CMK (cell line): Measurements from ENCODE around the gene RBM47.
"Not testable (repeated sequence)": the region's sequence is repeated elsewhere in the genome, so short reads cannot be mapped to it uniquely, and the experiment has no call there.

Experiments
- DNase-seq: peaks from one replicate; pipeline ENCODE4 v3.0.0-alpha.2; 2010; ENCODE audit warnings: low read depth

RBM47 gene

DNA sequence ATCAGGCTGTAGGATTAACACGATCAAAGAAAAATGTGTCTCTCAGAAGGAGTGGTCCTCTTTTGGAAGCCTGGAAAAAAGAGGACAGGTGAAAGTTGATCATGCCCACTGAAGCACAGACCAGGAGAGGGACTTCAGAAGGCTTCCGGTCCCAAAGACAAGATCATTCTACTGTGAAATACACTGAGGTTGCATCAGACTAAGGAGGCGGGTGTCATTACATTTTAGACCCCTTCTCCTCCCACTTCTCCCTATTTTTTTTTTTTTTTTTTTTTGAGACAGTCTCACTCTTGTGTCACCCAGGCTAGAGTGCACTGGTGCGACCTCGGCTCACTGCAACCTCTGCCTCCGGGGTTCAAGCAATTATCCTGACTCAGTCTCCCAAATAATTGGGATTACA lies 67.5 kb downstream of the RBM47 start:
- no peak for DNase-seq

DNA sequence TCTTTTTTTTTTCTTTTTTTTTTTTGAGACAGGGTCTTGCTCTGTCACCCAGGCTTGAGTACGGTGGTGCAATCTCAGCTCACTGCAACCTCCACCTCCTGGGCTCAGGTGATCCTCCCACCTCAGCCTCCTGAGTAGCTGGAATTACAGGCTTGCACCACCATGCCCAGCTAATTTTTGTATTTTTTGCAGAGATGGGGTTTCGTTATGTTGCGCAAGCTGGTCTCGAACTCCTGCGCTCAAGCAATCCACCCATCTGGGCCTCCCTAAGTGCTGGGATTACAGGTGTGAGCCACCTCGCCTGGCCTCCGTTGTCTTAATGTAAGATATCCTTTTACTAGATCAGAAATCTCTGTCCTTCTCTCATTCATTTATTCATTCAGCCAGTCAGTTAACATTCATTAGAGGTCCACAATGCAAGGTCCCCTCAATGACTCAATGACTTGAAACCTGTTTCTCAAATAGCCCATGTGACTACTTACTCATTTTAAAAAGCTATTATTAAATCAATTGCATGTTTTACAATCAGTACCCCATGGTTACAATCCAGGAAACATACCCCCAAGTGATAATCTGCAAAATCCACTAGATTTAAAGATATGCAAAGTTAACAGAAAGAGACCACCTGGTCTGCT lies 68.0 kb downstream of the RBM47 start:
- not testable (repeated sequence) for DNase-seq

DNA sequence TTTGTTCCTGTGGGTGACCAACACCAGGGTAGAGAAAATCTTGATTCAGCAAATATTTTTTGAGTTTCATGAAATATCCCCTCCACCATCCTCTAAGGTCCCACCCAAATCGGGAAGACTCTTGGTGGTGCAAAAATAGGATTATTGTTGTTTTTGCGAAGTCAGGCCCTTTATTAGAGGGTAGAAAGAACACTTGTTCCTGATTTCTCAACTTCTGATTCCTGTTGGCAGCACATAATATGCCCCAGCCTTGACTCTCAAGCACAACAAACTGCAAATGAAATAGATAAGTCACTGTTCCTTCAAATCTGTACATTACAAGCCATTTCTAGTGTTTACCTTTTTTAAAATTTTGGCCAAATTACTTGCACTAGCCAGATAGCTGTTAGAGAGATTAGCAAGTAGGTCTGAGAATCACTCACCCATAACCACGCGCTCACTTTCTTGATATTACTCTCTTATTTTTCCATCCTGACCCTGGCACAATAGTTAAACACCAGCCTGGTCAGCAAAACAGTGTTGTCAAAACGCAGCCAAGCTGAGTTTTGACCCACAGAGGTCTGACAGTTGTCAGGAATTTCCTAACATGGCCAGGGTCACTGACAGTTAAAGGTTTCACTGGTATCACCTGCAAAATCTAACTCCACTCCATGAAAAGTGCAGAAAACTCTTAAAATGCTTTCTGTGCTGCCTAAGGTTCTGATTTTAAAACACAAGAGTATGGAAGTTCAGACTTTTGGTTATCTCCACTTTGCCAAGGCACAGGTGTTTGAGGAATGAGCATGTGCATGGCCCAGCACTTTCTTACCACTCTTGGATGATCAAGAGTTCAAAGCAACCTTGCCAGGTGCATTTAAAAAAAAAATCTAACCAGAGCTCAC lies 69.8 kb downstream of the RBM47 start:
- DNase-seq = no peak

DNA sequence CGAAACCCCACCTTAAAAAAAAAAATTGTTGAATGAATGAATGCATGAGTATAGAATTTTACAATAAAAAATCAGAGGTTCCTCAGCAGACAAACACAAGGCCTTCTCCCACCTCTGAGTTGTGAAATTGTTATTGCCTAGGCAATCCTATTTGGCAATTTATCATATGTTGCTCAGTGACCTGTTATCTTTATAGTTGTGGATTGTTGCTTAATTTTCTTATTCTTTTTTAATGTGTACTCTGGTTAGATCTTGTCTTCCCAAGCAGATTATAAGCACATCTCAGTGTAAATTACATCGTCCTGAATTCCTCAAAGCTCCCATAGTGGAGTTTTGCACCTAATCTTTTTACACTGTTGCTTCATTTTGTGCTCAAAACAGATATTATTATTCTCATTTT lies 71.9 kb downstream of the RBM47 start:
- no peak for DNase-seq

DNA sequence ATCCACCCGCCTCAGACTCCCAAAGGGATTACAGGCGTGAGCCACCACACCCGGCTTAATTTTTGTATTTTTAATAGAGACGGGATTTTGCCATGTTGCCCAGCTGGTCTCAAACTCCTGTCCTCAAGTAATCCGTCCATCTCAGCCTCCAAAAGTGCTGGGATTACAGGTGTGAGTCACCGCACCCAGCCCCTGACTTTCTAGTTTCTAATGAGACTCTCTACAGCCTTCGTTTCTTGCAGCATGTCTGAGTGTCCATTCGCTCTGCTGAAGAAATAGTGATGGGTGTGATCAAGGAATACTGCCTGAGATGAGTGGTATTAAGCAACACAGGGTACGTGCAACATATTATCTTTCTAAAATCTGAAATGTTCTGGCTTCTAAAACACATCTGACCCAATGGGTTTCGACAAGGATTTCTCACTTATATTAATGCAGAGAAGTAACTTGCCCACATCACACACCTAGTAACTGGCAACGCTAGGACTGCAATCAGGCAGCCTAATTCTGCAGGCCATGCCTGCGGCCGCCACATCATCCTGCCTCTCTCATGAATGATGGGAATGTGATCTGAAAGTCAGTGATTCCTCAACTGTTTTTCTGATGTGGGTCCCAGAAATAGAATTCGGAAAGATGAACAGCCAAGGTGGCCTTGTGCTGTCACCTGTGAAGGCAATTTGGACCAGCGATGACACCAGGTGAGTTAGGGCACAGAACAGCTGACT lies 74.3 kb downstream of the RBM47 start:
- DNase-seq = no peak

DNA sequence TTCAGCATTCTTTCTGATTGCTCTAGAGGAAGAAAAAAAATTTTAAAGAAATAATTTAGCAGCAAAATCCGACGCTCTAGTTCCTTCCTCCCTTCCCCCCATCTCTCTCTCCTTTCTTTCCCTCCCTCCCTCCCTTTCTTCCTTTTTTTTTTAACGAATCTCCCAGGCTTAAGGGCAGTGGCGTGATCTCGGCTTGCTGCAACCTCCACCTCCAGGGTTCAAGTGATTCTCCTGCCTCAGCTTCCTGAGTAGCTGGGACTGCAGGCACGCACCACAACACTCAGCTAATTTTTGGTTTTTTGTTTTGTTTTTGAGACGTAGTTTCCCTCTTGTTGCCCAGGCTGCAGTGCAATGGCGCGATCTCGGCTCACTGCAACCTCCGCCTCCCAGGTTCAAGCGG lies 75.0 kb downstream of the RBM47 start:
- DNase-seq = not testable (repeated sequence)

DNA sequence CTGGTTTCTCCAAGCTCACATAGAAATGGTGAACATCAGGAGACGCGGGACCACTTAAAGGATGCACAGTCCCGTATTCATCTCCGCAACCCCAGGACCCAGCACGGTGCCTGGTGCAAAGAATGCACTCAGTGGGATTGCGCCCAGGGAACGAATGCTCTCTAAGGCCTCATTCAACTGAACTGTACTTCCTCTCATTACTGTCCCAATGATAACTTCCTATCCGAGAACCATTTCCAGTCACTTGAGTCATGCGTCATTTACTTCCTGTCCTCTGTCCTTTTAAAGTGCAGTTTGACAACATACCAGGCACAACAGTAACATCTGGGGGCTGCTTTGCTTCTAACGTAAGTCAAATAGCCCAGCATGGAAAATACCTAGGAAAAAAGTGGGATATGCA lies 75.7 kb downstream of the RBM47 start:
- DNase-seq = no peak

DNA sequence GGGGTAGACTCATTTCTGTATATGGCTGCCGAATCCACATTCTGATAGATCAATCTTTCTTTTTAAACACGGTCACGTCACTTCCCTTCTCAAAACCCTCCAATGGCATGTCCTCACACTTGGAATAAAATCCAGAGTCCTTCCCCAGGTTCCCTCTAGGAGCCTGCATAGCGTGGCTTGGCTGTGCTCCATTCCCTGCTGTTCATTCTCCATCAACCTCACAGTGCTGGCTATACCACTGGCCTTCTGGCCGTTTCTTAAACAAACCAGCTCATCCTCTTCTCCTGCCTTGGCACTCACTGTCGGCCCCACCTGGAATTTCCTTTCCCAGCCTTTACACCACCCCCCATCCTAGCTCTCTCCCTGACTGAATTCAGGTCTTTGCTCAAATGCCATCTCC lies 77.1 kb downstream of the RBM47 start:
- DNase-seq = no peak

DNA sequence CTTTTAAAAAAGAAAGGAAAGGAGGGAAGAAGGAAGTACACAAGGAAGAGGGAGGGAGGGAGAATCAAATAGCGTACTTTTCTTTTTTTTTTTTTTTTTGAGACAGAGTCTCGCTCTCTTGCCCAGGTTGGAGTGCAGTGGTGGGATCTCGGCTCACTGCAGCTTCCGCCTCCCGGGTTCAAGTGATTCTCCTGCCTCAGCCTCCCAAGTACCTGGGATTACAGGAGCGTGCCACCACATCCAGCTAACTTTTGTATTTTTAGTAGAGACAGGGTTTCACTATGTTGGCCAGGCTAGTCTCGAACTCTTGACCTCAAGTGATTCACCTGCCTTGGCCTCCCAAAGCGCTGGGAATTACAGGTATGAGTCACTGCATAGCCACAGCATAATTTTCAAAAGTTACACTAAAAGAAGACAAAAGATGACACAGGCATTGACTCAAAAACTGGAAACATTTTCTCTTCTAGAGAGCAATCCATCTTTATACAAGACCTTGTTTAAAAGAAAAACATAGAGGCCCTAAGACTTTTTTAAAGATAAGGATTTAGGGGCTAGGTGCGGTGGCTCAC lies 78.0 kb downstream of the RBM47 start:
- DNase-seq = not testable (repeated sequence)

DNA sequence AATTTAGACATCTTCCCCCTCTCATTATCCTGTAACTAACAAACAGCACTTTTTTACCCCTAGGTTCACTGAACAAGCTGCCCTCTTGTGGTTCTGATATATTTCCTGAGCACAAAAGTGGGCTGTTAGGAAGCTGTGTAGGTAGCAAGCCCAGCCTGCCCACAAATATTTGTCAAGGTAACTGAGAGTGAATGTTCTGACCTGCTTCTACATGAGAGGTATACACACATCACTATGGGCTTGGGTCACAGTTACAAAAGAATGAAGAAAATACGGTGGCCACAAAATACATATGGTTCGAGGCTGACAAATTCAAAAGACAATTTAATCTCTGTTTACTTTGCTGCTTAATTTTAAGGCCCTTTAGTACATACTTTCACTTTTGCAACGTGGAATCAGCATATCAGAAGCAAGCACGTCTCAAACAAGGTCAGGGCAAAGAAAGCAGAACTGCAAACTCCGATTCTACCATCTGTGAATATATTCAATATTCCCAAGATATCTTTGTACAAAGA lies 78.7 kb downstream of the RBM47 start:
- no peak for DNase-seq

DNA sequence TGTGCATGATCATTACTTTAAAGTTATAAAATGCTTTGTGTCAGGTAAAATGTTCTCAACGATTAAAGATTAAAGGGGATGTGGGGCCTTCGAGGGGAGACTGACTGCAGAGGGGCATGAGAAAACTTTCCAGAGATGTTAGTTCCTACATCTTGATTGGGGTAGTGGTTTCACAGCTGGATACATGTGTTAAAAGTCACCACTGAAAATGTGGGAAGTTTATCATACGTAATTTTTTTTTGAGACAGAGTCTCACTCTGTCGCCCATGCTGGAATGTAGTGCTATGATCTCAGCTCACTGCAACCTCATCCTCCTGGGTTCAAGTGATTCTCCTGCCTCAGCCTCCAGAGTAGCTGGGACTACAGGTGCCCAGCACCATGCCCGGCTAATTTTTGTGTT lies 79.5 kb downstream of the RBM47 start:
- no peak for DNase-seq

DNA sequence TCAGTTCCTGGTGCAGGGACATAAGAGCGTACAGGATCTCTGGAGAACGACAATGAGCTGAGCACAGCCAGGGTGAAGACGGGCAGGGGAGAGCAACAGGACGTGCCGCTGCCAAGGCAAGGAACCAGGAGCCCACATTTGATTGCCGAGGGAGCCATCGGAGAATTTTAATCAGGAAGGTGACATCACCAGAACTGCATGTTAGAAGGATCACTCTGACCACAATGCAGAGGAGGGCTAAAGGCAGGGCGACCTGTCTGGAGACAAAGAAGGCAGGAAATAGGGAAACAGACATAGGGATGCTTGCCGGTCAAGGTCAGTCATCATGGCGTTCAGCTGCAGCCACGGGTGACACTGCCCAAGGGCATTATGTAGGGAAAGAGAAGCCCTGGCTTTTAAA lies 81.4 kb downstream of the RBM47 start:
- DNase-seq = no peak

DNA sequence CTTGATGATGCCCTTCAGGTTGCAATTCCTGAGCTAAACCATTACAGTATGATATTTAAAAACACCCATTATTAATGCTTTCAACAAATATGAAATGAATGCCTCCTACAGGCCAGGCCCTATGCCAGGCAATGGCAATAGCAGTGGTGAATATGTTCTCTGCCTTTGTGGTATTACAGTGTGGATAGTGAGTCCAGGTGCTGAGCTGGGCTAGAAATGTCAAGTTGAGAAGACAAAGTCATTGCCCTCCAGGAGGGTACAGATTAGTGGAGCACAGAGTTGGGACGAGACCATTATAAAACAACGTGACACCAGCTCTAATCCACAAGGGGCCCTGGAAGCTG lies 81.9 kb downstream of the RBM47 start:
- no peak for DNase-seq

DNA sequence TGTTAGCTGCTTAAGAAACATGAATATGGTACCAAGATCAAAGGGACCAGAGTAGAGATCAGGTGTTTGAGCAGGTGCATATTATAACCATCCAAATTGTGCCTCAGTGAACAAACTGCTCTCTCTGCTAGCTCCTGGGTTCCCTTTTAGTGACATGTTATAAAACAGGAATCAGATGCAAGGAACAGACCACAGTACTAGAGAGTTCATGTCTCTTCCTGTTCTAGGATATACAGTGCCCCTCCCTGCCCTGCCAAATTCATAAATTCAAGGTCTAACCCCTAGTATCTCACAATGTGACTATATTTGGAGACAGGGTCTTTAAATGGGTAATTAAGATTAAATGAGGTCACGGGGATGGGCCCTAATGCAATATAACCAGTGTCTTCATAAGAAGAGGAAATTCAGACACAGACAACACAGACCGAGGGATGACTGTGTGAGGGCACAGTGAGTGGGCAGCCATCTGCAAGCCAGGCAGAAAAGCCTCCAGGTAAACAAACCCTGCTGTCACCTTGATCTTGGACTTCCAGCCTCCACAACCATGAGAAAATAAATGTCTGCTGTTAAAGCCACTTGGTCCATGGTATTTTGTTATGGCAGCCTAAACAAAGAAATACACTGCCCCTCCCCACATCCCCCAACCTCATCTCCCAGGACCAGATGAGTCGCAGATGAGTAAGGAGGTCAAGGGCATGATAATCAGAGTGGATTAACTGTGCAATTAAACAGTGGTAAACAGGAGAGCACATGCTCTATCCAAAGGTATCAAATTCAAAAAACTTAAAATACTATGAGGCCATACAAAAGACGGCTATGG lies 82.5 kb downstream of the RBM47 start:
- DNase-seq = no peak

DNA sequence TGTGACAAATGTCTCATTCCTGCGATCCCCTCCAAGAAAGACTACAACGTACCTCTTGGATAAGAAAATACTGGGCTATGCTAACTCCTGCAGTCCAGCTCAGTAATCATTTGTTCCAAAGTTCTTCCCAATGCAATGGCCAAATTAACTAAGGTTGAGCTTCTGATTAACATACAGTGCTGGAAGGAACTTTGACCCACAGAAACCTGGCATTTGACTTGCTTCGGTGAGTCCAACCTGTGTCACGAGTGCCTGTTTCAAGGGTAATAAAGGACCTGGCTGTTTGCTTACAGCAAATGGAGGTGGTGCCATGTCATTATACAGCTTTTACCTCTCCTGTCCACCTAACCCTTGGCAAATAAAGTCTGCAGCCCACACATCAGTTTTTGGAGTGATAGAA lies 83.2 kb downstream of the RBM47 start:
- DNase-seq = no peak

DNA sequence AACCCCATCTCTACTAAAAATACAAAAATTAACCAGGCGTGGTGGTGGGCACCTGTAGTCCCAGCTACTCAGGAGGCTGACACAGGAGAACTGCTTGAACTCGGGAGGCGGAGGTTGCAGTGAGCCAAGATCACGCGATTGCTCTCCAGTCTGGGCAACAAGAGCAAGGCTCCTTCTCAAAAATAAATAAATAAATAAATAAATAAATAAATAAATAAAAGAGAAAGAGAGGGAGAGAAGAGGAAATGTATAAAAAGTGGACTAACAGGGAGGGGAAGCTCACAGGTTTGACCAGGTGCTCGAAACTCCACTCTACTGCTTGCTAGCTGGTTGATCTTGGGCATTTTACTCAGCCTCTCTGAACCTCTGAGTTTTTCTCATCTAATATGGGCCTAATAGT lies 84.2 kb downstream of the RBM47 start:
- not testable (repeated sequence) for DNase-seq

DNA sequence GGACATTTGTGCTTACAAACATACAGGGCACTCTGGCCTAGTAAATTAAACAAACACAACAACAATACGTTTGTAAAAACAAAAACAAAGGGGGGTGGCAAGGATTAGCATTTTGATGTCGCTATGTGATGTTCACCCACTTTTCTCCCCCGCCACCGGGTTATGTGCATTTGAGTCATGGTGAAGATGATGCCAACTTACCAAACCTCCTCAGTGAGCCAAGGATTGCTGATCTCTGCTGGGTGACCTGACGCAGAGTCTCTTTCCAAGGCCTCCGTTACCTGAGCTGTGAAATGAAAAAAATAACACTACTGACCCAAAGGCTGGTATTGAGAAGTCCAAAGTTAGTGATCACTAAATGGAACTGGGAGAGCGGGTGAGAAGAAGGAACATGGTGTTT lies 85.4 kb downstream of the RBM47 start:
- no peak for DNase-seq

DNA sequence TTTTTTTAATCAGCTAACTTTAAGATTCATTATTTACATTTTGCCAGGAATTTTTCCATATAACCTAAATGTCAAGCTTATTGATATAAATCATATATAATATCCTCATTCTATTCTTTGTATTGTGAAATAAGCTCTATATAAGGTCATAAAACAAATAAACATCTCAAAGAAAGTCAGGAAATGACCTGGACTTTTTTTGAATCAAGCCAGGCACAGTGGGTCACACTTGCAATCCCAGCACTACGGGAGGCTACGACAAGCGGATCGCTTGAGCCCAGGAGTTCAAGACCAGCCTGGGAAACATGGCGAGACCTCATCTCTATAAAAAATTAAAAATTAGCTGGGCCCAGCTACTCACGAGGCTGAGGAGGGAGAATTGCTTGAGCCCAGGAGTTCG lies 88.9 kb downstream of the RBM47 start:
- DNase-seq = no peak

DNA sequence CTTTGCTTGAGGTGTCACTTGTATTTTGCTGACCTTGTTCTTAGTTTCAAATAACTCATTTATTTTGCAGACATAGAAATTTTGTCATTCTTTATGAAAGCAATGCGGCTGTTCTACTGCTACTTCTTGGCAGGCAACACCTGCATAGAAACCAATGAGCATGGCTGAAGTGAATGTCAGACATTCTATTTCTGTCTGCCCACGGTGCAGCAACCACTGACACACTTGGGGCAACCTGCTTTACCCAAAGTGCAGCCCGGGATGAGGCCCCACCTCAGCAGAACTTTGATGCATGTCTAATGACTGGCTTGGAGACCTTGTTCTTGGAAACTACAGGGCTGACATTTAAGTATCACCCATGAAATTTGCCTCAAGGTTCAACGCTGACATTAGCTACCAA lies 93.6 kb downstream of the RBM47 start:
- DNase-seq = no peak

DNA sequence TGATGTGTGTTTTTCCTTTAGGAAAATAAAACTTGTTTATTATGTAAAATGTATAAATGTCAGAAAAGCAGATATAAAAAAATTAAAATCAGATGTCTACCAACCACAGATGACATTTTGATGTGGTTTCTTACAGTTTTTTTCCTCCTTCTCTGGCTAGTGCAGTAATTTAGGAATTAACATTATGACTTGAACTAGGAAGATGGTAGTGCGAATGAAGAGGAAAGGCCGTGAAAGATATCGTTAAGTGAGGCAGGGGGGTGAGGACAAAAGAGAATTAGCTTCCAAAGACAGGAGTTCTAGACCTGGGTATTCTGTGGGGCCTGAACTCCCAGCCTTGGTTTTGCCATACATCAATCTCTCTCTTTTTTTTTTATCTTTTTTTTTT lies 98.0 kb downstream of the RBM47 start:
- DNase-seq = no peak

DNA sequence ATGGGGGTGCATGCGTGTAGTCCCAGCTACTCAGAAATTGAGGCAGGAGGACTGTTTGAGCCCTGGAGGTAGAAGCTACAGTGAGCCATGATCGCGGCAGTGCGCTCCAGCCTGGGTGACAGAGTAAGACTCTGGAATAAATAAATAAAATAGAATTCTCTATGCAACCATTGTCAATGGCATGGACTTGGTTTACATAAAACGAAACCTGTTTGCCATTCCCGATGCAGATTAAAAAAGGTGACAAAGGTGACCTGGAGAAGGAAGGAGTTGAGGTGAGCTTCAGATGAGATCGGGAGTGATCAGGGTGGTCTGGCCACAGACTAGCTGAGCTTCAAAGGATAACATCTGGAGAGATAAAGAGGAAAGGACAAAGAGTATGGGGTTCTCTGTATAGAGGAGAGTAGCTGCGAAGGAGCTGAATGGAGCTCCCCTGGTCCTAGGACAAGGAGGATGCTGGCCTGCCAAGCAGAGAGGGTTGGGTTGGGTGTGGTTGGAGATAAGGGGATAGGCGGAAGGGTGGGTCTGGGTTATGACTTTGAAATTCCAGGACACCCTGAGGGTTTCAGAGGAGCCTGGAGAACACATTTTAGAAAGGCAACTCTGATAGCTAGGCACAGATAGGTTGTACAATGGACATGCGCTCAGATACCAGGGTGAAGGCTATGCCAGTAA lies 98.6 kb downstream of the RBM47 start:
- peak; percentile 3 for DNase-seq
